GM10248 (cell line): ENCODE data around the gene B3GAT1.
"Not testable (repeated sequence)": the region's sequence is repeated elsewhere in the genome, so short reads cannot be mapped to it uniquely, and the experiment has no call there.

Experiments
- CTCF ChIA-PET: fragments of 300-600 bp; sonication (Branson Sonifier 250); formaldehyde crosslinking; extraction: SDS; loops from one replicate; lab custom pipeline; 2021; ENCODE audit warnings: antibody characterized with exemption; lab: Yijun Ruan, JAX
- POLR2A ChIA-PET: fragments of 350-650 bp; sonication (Branson Sonifier 250); formaldehyde crosslinking; extraction: SDS; loops from one replicate; lab custom pipeline; 2020; ENCODE audit warnings: antibody characterized with exemption; lab: Yijun Ruan, JAX
- DNase-seq: peaks from one replicate; pipeline ENCODE4 v3.0.0; 2012; ENCODE audit errors: extremely low spot score
- TF ChIP-seq, protein P1 (sequence below): IDR thresholded peaks from 2 replicates; pipeline ENCODE4 v1.5.1; 2012; ENCODE audit warnings: mild to moderate bottlenecking, low read depth; ENCODE audit errors: extremely low read depth, missing control alignments, control extremely low read depth

B3GAT1 gene

GRCh38 chr11:134449713-134450112 is 37.7 kb upstream of the B3GAT1 start:
- no peak for DNase-seq
- CTCF ChIA-PET: no interaction called here
- POLR2A ChIA-PET: no interaction called here
- TF ChIP-seq, protein P1, sequence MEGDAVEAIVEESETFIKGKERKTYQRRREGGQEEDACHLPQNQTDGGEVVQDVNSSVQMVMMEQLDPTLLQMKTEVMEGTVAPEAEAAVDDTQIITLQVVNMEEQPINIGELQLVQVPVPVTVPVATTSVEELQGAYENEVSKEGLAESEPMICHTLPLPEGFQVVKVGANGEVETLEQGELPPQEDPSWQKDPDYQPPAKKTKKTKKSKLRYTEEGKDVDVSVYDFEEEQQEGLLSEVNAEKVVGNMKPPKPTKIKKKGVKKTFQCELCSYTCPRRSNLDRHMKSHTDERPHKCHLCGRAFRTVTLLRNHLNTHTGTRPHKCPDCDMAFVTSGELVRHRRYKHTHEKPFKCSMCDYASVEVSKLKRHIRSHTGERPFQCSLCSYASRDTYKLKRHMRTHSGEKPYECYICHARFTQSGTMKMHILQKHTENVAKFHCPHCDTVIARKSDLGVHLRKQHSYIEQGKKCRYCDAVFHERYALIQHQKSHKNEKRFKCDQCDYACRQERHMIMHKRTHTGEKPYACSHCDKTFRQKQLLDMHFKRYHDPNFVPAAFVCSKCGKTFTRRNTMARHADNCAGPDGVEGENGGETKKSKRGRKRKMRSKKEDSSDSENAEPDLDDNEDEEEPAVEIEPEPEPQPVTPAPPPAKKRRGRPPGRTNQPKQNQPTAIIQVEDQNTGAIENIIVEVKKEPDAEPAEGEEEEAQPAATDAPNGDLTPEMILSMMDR: no peak

GRCh38 chr11:134449051-134449450 is 37.0 kb upstream of the B3GAT1 start:
- TF ChIP-seq, protein P1: no peak
- CTCF ChIA-PET: no interaction called here
- no peak for DNase-seq
- POLR2A ChIA-PET: no interaction called here

GRCh38 chr11:134447696-134448095 is 35.7 kb upstream of the B3GAT1 start:
- ChIA-PET POLR2A (no interaction called here), CTCF (no interaction called here)
- TF ChIP-seq, protein P1: no peak
- DNase-seq: no peak

DNA sequence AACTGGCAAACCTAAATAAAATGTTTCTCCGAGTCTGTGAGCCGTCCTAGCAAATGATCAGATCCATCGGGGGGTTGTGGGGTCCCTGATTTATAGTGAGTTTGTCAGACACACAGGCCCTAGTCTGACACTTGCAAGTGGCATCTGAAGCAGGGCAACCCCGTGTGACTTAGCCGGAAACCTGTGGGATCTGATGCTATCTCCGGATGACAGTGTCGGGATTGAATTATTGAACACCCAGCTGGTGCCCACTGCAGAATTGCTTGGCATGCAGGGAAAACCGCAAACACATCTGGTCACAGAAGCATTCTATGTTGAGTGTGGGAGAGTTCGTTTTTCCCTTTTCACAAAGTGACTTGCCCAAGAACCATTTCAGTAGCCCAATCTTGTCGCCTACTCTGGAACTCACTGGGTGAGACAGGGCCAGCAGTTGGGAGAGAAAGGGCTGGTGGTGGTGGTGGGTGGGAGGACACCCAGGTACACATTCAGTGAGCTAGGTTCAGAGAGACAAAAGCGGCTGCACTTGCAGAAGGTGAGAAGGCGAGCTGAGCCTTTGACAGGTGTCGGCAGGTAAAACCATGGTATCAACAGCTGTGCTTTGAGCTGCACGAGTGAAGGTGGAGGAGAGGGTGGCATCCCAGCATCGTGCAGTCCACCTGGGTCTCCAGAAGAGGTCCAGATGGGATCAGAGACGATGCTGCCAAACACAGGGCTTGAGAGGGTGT is 33.7 kb upstream of the B3GAT1 start:
- no peak for DNase-seq
- CTCF ChIA-PET: no interaction called here
- POLR2A ChIA-PET: no interaction called here
- TF ChIP-seq, protein P1: no peak

GRCh38 chr11:134444160-134445108 is 32.4 kb upstream of the B3GAT1 start:
- POLR2A ChIA-PET, DNase-seq, CTCF ChIA-PET: not testable (repeated sequence)

- TF ChIP-seq, protein P1: no peak
- ChIA-PET CTCF (no interaction called here), POLR2A (no interaction called here)
- DNase-seq: no peak
These were observed 31.2 kb upstream of the B3GAT1 start for GRCh38 chr11:134443246-134443645.

DNA sequence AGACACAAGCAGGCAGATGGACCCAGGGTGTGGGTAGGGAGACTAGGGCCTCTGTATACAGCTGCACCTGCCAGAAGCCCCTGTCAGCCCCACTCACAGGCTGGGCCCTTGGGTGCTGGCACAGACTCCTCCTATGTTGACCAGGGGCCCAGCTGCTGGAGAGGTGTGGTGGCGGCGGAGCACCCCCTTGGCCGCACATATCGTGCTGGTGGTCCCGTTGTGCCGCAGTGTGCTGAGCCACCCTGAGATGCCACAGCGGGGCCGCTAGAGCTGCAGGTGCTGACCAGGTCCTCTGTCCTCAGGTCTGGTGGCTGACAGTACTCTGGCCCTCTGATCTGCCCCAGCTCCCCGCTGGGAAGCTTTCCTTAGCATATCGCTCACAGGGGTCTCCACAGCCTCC is 30.2 kb upstream of the B3GAT1 start:
- no peak for DNase-seq
- CTCF ChIA-PET: no interaction called here

More for the DNA sequence above, 30.2 kb upstream of the B3GAT1 start:
- POLR2A ChIA-PET: no interaction called here
- TF ChIP-seq, protein P1: no peak
